Activated CD8-positive, alpha-beta memory T cell treated with anti-CD3 and anti-CD28 coated beads, Interleukin-2, amount 50 U/mL, for 1 hour (primary cell): Measurements from ENCODE around the gene ZNF700.
A peak's percentile ranks its signal among the peaks of the same experiment; 100 is the strongest.
"Not testable (repeated sequence)": the region's sequence is repeated elsewhere in the genome, so short reads cannot be mapped to it uniquely, and the experiment has no call there.

Experiments used
- DNase-seq: peaks from one replicate; pipeline ENCODE4 v3.0.0-alpha.2; 2020; ENCODE audit errors: extremely low read depth

Gene ZNF700

DNA sequence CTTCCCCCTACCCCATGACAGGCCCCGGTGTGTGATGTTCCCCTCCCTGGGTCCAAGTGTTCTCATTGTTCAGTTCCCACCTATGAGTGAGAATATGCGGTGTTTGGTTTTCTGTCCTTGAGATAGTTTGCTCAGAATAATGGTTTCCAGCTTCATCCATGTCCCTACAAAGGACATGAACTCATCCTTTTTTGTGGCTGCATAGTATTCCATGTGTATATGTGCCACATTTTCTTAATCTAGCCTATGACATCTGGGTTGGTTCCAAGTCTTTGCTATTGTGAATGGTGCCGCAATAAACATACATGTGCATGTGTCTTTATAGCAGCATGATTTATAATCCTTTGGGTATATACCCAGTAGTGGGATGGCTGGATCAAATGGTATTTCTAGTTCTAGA, 13.5 kb downstream of the ZNF700 start:
- DNase-seq = not testable (repeated sequence)

DNA sequence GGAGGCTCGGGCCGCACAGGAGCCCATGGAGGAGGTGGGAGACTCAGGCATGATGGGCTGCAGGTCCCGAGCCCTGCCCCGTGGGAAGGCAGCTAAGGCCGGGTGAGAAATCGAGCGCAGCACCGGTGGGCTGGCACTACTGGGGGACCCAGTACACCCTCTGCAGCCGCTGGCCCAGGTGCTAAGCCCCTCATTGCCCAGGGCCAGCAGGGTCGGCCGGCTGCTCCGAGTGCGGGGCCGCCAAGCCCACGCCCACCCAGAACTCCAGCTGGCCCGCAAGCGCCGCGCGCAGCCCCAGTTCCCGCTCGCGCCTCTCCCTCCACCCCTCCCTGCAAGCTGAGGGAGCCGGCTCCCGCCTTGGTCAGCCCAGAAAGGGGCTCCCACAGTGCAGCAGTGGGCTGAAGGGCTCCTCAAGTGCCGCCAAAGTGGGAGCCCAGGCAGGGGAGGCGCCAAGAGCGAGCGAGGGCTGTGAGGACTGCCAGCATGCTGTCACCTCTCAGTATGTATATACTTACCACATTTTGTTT, 16.5 kb downstream of the ZNF700 start:
- DNase-seq = not testable (repeated sequence)

DNA sequence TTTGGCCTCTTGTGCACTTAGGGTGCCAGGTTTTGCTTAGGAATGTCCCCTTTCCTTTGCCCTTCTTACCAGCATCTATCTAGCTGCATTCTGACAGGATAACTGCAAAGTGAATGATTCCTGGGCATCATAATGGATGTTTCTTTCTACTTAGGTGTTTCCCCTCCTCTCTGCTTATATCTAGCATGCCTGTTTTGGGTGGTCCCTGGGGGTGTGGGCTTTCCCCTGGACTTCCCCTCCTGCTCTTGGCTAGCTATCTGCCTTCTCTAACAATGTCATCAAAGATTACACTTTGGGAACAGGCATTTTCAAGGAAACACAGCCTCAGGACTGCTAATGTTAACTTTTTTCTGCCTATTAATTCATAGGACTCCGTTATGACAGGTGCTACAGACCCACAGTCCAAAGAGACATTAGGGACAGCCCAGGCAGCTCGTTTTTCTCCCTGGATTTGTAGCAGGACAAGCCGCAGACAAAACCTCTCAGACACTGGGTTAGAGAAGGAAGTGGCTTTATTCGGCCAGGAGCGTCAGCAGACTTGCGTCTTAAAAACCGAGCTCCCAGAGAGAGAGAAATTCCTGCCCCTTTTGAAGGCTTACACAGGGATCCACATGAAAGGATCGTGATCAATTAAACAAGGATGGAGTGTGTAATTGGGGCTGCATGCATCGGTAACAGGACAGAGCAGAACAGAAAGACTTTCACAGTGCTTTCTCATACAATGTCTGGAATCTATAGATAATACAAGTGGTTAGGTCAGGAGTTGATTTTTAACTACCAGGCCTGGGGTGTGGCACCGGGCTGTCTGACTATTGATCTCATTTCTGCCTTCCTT, 17.3 kb downstream of the ZNF700 start:
- DNase-seq = no peak

DNA sequence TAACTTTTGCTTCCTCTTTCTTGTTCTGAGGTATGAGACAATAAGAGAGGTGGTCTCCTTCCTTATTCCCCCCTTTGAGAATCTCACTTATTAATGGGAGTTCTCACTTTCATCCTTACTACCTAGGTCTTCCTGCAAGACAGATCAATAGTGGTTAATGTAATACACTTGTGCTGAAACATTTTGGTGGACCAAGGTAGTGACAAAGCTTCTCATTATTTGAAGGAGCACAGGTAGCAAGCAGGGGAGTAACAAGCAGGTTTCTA, 17.9 kb downstream of the ZNF700 start:
- no peak for DNase-seq

DNA sequence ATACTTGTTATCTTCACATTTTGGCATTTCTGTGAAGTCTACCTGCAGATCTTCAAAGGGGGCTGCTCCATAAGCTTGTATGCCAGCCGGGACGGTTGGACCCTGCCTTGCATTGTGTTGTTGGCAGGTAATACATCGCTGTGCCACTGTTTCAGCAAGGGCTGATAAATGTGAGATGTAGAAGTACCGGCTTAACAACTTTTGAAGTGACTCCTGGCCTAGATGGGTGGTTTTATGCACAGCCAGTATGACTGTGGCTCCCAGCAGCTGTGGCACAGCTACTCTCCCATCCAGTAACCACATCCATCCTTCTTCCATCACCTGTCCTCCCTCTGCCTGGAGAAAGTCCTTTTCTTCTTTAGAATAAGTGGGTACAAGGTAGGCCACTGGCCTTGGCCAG, 19.7 kb downstream of the ZNF700 start:
- DNase-seq = no peak

DNA sequence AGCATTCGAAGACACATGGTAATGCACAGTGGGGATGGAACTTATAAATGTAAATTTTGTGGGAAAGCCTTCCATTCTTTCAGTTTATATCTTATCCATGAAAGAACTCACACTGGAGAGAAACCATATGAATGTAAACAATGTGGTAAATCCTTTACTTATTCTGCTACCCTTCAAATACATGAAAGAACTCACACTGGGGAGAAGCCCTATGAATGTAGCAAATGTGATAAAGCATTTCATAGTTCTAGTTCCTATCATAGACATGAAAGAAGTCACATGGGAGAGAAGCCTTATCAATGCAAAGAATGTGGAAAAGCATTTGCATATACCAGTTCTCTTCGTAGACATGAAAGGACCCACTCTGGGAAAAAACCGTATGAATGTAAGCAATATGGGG, 23.7 kb downstream of the ZNF700 start:
- no peak for DNase-seq

DNA sequence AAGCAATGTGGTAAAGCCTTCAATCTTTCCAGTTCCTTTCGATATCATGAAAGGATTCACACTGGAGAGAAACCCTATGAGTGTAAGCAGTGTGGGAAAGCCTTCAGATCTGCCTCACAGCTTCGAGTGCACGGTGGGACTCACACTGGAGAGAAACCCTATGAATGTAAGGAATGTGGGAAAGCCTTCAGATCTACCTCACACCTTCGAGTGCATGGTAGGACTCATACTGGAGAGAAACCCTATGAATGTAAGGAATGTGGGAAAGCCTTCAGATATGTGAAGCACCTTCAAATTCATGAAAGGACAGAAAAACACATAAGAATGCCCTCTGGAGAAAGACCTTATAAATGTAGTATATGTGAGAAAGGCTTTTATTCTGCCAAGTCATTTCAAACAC, 24.3 kb downstream of the ZNF700 start:
- DNase-seq = no peak

DNA sequence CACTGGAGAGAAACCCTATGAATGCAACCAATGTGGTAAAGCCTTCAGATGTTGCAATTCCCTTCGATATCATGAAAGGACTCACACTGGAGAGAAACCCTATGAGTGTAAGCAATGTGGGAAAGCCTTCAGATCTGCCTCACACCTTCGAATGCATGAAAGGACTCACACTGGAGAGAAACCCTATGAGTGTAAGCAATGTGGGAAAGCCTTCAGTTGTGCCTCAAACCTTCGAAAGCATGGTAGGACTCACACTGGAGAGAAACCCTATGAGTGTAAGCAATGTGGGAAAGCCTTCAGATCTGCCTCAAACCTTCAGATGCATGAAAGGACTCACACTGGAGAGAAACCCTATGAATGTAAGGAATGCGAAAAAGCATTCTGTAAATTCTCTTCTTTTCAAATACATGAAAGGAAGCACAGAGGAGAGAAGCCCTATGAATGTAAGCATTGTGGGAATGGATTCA, 24.7 kb downstream of the ZNF700 start:
- DNase-seq = not testable (repeated sequence)

DNA sequence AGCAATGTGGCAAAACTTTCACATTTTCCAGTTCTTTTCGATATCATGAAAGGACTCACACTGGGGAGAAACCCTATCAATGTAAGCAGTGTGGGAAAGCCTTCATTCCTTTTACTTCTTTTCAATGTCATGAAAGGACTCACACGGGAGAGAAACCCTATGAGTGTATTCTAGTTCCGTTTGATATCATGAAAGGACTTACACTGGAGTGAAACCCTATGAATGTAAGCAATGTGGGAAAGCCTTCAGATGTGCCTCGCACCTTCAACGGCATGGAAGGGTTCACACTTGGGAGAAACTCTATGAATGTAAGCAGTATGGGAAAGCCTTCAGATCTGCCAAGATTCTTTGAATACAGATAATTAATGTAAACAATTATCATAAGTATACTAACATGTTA, 25.4 kb downstream of the ZNF700 start:
- DNase-seq = no peak

DNA sequence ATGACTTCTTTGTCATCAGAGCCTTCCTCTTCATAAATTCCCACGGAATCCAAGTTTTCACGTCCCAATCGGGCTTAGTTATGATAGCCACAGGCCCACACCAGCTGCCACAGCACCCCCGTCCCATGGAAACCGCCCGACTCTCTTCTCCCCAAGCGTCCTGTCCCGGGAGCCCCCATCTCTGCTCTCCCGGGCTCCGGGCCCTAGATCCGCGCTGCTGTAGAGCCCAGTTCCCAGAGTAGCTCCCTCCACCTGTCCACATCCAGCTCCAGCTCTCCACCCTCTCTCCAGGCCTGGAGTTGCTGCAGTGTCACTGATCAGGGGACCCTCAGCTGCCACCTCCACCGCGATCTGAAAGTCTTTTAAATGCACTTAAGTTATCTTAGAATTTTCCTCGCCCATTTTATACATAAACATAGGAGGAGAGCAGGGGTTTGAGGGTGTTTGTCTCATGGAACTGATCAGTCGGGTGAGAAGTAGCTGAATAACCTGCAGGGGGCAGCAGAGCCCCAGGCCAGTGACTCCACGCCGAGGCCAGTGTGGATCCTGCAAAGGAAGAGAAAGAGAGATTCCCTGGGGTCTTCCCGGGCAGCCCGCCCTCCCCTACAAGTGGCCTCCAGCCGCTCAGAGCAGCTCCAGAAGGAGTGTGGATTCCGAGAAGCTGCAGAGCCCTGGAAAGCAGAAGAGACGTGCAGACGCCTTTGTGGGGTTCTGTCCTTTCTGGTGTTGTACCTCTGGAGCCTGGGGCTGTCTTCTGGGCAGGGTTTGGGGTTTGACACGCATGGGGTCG, 38.9 kb downstream of the ZNF700 start:
- no peak for DNase-seq

DNA sequence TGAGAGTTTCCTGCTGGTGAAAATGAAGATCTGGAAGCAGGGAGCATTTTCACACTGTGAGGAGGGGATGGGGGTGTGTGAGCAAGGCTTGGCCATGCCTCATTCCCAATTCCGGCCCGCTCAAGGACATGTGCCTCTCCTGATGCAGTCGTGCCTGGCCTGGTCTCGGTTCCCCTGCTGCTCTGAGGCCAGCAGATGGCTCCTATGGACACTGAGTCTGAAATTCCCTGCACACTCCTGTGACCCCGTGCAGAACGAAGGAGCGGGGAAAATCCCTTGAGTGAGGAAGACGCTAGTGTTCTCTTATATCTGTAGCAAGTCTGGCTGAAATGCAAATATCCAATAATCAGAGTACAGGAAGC, 39.6 kb downstream of the ZNF700 start:
- no peak for DNase-seq

DNA sequence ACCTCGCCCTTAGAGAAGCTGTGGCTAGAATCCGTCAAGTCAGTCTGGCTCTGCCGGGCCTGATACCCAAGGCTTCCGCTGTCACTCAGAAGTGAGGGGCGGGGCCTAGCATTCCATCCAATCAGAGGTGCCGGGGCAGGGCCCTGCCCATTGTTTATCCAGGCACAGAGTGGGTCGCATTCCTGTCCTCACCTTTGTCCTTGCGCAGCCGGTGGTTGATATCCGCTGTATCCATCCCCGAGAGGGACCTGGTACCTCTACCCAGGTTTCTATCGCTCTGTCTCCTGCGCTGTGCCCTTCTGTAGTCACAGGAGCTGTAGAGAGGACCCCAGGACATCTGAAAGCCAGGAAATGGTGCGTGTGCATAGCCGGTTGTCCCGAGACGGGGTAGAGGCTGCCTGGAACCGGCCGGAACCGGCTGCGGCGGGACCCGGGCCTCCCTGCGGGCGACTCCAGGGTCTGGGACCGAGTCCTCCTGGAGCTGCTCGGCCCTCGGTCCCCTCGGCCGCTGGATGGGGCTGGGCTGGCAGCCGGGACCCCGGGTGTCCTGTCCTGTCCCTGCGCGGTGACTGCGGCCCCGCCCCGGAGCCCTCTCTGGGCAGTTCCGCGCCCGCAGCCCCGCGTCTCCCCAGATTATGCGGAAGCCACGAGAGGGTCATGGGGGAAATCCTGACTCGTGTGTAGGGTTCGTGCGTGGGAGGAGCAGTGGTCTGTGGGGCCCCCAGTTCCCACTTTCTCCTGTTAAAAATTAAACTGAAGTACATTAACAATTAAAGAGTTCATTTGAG, 40.1 kb downstream of the ZNF700 start, which contains the start of gene ZNF763:
Gene ZNF763 (plus strand): TSS at position 183 of the 788 bp plus-strand sequence. CDS start 169 bp downstream, at position 352.
- DNase-seq = peak; percentile 59

DNA sequence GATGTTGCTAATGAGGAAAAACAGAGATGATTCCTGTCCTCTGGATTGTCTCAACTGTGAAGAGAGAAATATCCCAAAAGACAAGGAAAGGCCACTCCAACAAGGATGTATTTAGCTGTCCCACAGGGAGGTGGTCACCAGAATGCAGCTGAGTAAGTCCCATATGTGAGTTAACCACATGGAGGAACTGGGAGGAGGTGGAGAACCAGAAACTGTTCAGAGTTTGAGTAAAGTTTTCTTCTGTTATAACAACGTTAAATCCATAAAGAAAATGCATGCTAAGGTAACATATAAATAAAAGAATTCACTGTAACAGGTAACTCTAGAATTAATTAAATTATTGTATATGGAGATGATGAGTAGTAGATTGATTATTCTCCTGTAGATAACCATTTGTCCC, 45.3 kb downstream of the ZNF700 start:
- DNase-seq = no peak

DNA sequence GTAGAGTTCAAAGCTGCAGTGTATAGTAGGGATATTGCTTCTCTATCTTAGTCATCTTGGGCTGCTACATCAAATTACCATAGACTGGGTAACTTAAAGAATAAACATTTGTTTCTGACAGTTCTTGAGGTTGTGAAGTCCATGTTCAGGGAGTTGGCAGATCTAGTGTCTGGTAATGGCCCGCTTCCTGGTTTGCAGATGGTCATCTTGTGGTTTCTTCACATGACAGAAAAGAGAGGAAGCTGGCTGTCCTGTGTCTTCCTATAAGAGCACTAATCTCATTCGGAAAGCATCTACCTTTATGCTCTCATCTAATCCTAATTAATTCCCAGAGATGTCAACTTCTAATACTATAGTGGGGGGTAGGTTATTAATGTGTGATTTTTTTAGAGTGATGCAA, 46.1 kb downstream of the ZNF700 start:
- DNase-seq = no peak

DNA sequence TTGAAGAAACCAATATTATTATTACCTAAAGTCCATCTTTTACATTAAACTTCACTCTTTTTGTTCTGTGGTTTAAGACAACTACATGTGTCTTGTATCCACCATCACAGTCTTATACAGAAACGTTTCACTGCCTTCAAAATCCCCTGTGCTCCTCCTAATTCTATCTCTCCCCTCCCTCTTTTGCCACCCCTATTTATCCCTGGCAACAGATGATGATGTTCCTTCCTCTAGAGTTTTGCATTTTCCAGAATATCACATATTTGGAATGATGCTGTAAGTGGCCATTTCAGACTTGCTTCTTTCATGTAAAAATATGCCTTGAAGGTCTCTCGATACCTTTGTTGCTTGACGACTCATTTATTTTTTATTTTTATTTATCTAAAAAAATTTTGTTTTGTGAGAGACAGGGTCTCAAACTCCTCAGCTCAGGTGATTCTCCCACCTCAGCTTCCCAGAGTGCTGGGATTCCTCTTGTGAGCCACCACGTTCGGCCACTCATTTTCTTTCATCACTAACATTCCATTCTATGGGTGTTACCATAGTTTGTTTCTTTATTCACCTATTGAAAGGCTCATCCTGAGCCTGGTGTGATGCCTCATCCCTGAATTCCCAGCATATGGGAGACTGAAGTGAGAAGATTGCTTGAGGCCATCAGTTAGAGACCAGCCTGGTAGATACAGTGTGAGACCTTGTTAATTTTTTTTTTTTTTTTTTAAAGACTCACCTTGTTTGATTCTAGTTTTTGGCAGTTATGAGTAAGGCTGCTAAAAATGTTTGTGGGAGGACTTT, 48.3 kb downstream of the ZNF700 start:
- no peak for DNase-seq

DNA sequence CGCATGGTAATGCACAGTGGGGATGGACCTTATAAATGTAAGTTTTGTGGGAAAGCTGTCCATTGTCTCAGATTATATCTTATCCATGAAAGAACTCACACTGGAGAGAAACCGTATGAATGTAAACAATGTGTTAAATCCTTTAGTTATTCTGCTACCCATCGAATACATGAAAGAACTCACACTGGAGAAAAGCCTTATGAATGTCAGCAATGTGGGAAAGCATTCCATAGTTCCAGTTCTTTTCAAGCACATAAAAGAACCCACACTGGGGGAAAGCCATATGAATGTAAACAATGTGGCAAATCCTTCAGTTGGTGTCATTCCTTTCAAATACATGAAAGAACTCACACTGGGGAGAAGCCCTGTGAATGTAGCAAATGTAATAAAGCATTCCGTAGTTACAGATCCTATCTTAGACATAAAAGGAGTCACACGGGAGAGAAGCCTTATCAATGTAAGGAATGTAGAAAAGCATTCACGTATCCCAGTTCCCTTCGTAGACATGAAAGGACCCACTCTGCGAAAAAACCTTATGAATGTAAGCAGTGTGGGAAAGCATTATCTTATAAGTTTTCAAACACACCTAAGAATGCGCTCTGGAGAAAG, 53.7 kb downstream of the ZNF700 start:
- DNase-seq = no peak

DNA sequence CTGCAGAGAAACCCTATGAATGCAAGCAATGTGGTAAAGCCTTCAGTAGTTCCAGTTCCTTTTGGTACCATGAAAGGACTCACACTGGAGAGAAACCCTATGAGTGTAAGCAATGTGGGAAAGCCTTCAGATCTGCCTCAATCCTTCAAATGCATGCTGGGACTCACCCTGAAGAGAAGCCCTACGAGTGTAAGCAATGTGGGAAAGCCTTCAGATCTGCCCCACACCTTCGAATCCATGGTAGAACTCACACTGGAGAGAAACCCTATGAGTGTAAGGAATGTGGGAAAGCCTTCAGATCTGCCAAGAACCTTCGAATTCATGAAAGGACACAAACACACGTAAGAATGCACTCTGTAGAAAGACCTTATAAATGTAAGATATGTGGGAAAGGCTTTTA, 54.6 kb downstream of the ZNF700 start:
- no peak for DNase-seq

DNA sequence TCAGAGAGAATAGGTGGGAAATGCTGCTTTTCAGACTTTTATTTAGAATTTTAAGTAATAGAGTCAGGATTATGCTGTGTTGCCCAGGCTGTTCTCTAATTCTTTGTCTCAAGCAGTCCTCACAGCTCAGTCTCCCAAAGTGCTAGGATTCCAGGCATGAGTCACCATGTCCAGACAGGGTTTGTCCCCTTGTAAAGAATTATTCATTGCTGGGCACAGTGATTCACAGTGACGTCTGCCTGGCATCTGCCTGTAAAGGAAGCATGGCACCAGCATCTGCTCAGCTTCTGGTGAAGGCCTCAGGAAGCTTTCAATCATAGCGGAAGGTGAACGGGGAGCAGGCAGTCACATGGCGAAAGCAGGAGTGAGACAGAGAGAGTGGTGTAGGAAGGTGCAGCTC, 57.6 kb downstream of the ZNF700 start:
- DNase-seq = no peak

DNA sequence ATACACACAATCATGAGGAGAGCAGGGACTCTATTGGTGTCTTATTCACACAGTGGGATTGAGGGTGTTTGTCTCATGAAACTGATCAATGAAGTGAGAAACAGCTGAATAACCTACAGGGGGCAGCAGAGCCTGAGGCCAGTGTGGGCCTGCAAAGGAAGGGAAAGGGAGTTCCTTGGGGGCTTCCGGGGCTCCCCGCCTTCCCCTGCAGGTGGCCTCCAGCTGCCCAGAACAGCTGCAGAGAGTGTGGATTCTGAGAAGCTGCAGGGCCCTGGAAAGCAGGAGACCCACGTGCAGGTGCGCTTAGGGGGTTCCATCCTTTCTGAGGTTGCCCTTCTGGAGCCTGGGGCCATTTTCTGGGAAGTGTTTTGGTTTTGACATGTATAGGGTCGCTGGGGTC, 60.1 kb downstream of the ZNF700 start:
- no peak for DNase-seq

DNA sequence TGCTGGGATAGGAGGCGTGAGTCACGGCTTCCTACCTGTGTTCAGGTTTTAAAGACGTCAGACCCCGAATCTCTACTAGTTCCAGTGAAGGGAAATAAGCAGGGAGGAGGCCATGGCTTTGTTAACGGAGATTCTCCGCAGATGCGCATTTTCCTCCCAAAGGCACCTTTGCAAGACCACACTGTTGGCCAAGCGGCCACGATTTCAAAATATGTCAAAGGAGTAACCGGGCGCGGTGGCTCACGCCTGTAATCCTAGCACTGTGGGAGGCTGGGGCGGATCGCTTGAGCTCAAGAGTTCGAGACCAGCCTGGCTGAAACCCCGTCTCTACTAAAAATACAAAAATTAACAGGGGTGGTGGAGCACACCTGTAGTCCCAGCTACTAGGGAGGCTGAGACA, 61.8 kb downstream of the ZNF700 start:
- DNase-seq = no peak
